ENCODE results near the gene NUP214.

The NUP214 gene

DNA sequence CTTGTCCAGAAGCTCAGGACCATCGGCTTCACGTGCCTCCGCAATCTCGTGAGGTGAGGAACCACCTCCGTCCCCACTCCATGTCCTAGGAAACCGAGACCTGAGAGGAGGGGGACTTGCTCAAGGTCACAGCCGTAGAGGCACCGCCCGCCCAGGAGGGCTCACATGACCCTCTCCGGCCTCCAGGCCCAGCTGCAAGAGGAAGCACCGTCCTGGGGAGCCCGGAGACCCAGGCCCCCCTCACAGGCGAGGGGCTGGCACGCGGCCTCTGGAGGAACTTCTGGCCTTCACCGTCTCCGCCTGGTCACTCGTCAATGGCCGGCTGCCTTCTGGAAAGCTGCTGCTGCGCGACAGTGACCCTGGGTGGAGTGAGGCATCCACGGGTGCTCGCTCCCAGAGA is 126.7 kb downstream of the NUP214 start:
- Mint-ChIP-seq H3K9me3 (no peaks in the 10 kb centered on the region), H3K4me1 (peaks cover 19% of the 10 kb centered on the region), H3K27ac (no peak overlapping the region), H3K36me3 (ENCODE audit: low read depth) (no peaks in the 10 kb centered on the region), H3K4me3 (no peak overlapping the region), H3K27me3 (ENCODE audit: low read depth) (peaks cover 6% of the 10 kb centered on the region)
- TF ChIP-seq, protein P1, sequence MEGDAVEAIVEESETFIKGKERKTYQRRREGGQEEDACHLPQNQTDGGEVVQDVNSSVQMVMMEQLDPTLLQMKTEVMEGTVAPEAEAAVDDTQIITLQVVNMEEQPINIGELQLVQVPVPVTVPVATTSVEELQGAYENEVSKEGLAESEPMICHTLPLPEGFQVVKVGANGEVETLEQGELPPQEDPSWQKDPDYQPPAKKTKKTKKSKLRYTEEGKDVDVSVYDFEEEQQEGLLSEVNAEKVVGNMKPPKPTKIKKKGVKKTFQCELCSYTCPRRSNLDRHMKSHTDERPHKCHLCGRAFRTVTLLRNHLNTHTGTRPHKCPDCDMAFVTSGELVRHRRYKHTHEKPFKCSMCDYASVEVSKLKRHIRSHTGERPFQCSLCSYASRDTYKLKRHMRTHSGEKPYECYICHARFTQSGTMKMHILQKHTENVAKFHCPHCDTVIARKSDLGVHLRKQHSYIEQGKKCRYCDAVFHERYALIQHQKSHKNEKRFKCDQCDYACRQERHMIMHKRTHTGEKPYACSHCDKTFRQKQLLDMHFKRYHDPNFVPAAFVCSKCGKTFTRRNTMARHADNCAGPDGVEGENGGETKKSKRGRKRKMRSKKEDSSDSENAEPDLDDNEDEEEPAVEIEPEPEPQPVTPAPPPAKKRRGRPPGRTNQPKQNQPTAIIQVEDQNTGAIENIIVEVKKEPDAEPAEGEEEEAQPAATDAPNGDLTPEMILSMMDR (IDR thresholded peaks at IDR 0.05; ENCODE audit: unreplicated experiment in 3 of 3): no peak

DNA sequence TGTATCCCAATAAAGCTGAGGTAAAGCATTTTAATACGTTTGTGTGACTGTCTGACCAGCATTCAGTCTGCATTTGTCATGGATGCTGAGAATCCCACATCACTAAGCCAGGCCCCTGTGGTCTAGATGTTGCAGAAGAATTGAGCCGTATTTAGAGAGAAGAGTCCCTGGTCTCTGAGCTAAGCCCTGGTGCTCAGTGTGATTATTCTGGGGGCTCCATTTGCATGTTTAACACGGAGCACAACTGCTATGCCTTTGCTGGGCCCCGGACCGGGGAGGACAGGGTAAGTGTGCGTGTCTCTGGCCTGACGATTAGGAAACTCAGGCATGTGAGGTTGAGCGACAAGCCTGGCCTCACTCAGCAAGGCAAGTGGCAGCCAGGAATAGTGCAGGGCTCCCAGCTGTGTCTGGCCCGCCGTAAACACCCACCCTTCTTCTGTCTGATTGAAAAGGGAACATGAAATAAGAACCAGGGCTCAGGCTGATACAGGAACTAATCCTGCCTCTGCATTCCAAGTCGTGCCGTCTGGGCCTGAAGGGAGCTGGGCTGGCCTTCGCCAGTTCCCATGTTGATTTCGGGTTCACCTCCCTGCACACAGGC is 128.6 kb downstream of the NUP214 start:
- peaks cover 30% of the 10 kb centered on the region for H3K4me1 Mint-ChIP-seq
- peak overlapping the region; percentile 55 to 79 (median 68) for H3K27ac Mint-ChIP-seq
- H3K9me3 Mint-ChIP-seq: no peaks in the 10 kb centered on the region
- H3K4me3 Mint-ChIP-seq: peak overlapping the region in 1 of 3 experiments; percentile 39
- peaks cover 6% of the 10 kb centered on the region for H3K27me3 Mint-ChIP-seq (ENCODE audit: low read depth)
- TF ChIP-seq, protein P1 (IDR thresholded peaks at IDR 0.05; ENCODE audit: unreplicated experiment in 3 of 3): no peak
- no peaks in the 10 kb centered on the region for H3K36me3 Mint-ChIP-seq (ENCODE audit: low read depth)

DNA sequence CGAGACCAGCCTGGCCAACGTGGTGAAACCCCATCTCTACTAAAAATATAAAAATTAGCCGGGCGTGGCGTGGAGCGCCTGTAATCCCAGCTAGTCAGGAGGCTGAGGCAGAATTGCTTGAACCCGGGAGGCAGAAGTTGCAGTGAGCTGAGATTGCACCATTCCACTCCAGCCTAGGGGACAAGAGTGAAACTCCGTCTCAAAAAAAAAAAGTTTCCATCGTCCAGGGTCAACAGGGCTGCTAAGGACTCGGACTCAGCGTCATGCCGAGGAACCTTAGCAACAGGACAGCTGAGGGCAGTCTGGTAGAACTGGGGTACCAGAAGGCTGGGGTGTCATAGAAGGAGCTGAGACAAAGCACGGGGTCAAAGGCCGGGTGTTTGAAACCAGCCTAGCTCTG is 129.2 kb downstream of the NUP214 start:
- Mint-ChIP-seq H3K9me3 (no peaks in the 10 kb centered on the region), H3K27me3 (ENCODE audit: low read depth) (peaks cover 6% of the 10 kb centered on the region)
- TF ChIP-seq, protein P1 (IDR thresholded peaks at IDR 0.05; ENCODE audit: unreplicated experiment in 3 of 3): no peak

DNA sequence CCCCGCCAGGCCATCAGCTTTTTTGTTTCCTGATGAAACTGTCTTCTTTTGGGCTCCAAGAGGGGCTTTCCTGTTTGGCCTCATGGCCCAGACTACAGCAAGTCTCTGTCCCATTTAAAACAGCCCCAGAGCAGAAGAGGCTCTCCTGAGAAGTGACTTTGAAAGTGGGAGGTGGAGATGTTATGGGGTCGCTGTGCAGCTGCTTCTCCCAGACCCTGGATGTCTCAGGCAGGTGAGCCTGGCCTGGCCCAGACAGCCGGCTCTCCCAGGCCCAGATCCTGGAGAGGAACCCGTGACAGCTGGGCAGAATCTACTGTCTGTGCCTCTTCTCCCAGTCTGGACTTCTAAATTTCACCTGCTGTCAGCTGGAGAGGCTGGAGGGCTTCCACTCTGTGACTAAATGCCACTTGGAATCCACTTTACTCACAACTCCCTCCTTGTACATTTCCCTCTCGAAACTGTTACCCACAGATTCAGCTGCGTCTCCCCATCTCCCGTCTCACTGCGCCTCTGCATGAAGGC is 130.4 kb downstream of the NUP214 start:
- Mint-ChIP-seq H3K27me3 (ENCODE audit: low read depth) (peaks cover 6% of the 10 kb centered on the region), H3K27ac (peak overlapping the region; percentile 55 to 80 (median 59)), H3K9me3 (no peaks in the 10 kb centered on the region), H3K4me1 (peaks cover 30% of the 10 kb centered on the region), H3K4me3 (peak overlapping the region in 2 of 3 experiments; percentile 40 to 41), H3K36me3 (ENCODE audit: low read depth) (no peaks in the 10 kb centered on the region)
- TF ChIP-seq, protein P1 (IDR thresholded peaks at IDR 0.05; ENCODE audit: unreplicated experiment in 3 of 3): no peak

More for the DNA sequence above, 129.2 kb downstream of the NUP214 start:
- peak overlapping the region; percentile 55 to 79 (median 68) for H3K27ac Mint-ChIP-seq
- H3K4me1 Mint-ChIP-seq: peaks cover 30% of the 10 kb centered on the region
- H3K36me3 Mint-ChIP-seq (ENCODE audit: low read depth): no peaks in the 10 kb centered on the region
- H3K4me3 Mint-ChIP-seq: no peak overlapping the region

DNA sequence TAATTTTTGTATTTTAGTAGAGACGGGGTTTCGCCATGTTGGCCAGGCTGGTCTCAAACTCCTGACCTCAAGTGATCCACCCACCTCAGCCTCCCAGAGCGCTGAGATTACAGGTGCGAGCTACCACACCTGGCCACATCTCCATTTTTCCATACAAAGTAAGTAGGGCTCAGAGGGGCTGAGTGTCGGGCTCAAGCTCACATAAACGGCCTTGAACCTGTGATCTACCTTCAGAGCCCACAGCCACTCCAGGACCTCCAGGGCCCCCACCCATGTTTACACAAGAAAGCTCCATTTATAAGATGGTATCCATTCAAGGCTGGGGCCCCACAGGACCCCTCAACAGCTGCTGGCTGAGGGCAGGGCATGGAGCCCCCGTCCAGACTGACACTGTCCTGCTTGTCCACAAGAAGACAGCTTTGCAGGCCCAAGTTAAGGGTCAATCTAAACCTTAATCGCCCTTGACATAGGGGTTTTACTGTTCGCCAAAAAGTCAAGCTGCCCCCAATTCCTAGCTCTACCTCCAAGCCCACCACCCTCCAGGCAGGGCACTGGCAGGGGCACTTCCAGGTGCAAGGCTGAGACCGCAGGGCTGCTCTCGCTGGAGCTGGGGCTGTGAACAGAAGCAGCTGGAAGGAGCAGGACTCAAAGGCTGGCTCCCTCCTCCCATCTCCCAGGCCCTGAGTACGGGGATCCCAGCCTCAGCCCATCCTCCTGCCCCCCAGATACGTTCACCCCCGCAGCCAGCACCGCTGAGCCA is 132.1 kb downstream of the NUP214 start:
- H3K4me3 Mint-ChIP-seq: no peak overlapping the region
- H3K27me3 Mint-ChIP-seq (ENCODE audit: low read depth): peaks cover 7% of the 10 kb centered on the region
- TF ChIP-seq, protein P1 (IDR thresholded peaks at IDR 0.05; ENCODE audit: unreplicated experiment in 3 of 3): no peak
- H3K4me1 Mint-ChIP-seq: peaks cover 30% of the 10 kb centered on the region
- peak overlapping the region in 1 of 3 experiments; percentile 64 for H3K27ac Mint-ChIP-seq
- no peaks in the 10 kb centered on the region for H3K36me3 Mint-ChIP-seq (ENCODE audit: low read depth)
- H3K9me3 Mint-ChIP-seq: no peaks in the 10 kb centered on the region

Data from nephron (organoid).